MCF 10A (cell line): ENCODE data around the gene KCNF1. TPM values are rescaled to one million over a fixed set of nuclear protein-coding genes. Genes with fewer than 3 reads are reported as not detected.

Experiments used
- BruUV-seq: library from RNA; stranded (reverse); fragments of 400-500 nt; replicated peaks from 2 replicates; lab custom pipeline; 2021; lab: Mats Ljungman, UMichigan
- CTCF ChIA-PET: fragments of 300-600 bp; sonication (Branson Sonifier 250); formaldehyde crosslinking; extraction: SDS; loops from one replicate; lab custom pipeline; 2021; ENCODE audit warnings: antibody characterized with exemption, inconsistent platforms; lab: Yijun Ruan, JAX
- POLR2A ChIA-PET: fragments of 300-600, 350-650 bp; sonication (Branson Sonifier 250); formaldehyde crosslinking; extraction: SDS; loops from one replicate; lab custom pipeline; 2020; ENCODE audit warnings: antibody characterized with exemption, inconsistent platforms; lab: Yijun Ruan, JAX
- DNase-seq: peaks from one replicate; pipeline ENCODE4 v3.0.0-alpha.2; 2018; ENCODE audit not compliant: unreplicated experiment
- H3K27ac Mint-ChIP-seq: one replicate; pipeline ENCODE4 v1.8.0; 2022; ENCODE audit warnings: mild to moderate bottlenecking, low read depth, mixed read lengths; ENCODE audit not compliant: unreplicated experiment
- H3K27me3 Mint-ChIP-seq: one replicate; pipeline ENCODE4 v1.8.0; 2022; ENCODE audit warnings: mixed read lengths; ENCODE audit not compliant: insufficient read depth, unreplicated experiment
- H3K36me3 Mint-ChIP-seq: one replicate; pipeline ENCODE4 v1.8.0; 2022; ENCODE audit warnings: mild to moderate bottlenecking, moderate library complexity, mixed read lengths; ENCODE audit not compliant: insufficient read depth, unreplicated experiment
- H3K4me1 Mint-ChIP-seq: one replicate; pipeline ENCODE4 v1.8.0; 2022; ENCODE audit warnings: mixed read lengths; ENCODE audit not compliant: insufficient read depth, unreplicated experiment
- H3K4me3 Mint-ChIP-seq: one replicate; pipeline ENCODE4 v1.8.0; 2022; ENCODE audit warnings: mild to moderate bottlenecking, moderate library complexity, mixed read lengths; ENCODE audit not compliant: unreplicated experiment
- H3K9me3 Mint-ChIP-seq: one replicate; pipeline ENCODE4 v1.8.0; 2022; ENCODE audit warnings: mixed read lengths; ENCODE audit not compliant: unreplicated experiment
- CTCF ChIP-seq: fragments of 200-600 bp; IDR thresholded peaks from one replicate; pipeline ENCODE4 v1.8.0; 2022; ENCODE audit warnings: antibody characterized with exemption, mild to moderate bottlenecking; ENCODE audit not compliant: unreplicated experiment
- intact Hi-C: fragments of 100-400 bp; cut with micrococcal nuclease; formaldehyde crosslinking; loops from 2 replicates; pipeline ENCODE4 v1.14.1; 2022
- total RNA-seq: library from RNA; stranded (reverse); gene quantifications from 2 replicates; pipeline ENCODE4 v1.2.3, GENCODE V29; 2022

KCNF1 gene
- total RNA-seq, 1 experiment from 2014 or later, result not detected

GRCh38 chr2:10923008-10923375 lies 11.3 kb downstream of the KCNF1 start:
- H3K27me3 Mint-ChIP-seq, result peaks cover 42% of the 10 kb centered on the region
- no peak overlapping the region for H3K27ac Mint-ChIP-seq
- ChIA-PET POLR2A (no interaction called here), CTCF (interaction anchor here (0.7 kb wide), 1 partner anchor 33 kb away, joined by 3 read pairs; no protein-coding TSS in a partner anchor)
- intact Hi-C loops, result no loop called here
- BruUV-seq, result no TSS peak
- no peaks in the 10 kb centered on the region for H3K4me1 Mint-ChIP-seq
- no peak for DNase-seq
- no peaks in the 10 kb centered on the region for H3K9me3 Mint-ChIP-seq
- H3K36me3 Mint-ChIP-seq, result peaks cover 5% of the 10 kb centered on the region
- no peak overlapping the region for H3K4me3 Mint-ChIP-seq
- TF ChIP-seq CTCF, result no peak

- no peak overlapping the region for H3K4me3 Mint-ChIP-seq
- no TSS peak for BruUV-seq
- ChIA-PET CTCF (interaction anchor here (0.5 kb wide), 1 partner anchor 189 kb away, joined by 3 read pairs; no protein-coding TSS in a partner anchor), POLR2A (no interaction called here)
- DNase-seq, result no peak
- no peaks in the 10 kb centered on the region for H3K9me3 Mint-ChIP-seq
- no peaks in the 10 kb centered on the region for H3K4me1 Mint-ChIP-seq
- H3K27ac Mint-ChIP-seq, result no peak overlapping the region
- peaks cover 52% of the 10 kb centered on the region for H3K27me3 Mint-ChIP-seq
- H3K36me3 Mint-ChIP-seq, result peaks cover 1% of the 10 kb centered on the region
- TF ChIP-seq CTCF, result no peak
- intact Hi-C loops, result no loop called here
These were observed 12.2 kb downstream of the KCNF1 start for GRCh38 chr2:10923965-10924364.

- intact Hi-C loops, result no loop called here
- Mint-ChIP-seq H3K27ac (no peak overlapping the region), H3K4me3 (no peak overlapping the region), H3K27me3 (peaks cover 57% of the 10 kb centered on the region), H3K36me3 (no peaks in the 10 kb centered on the region), H3K9me3 (no peaks in the 10 kb centered on the region), H3K4me1 (no peaks in the 10 kb centered on the region)
- ChIA-PET CTCF (interaction anchor here (0.5 to 1.3 kb wide), 2 partner anchors 15 to 189 kb away, joined by 3 to 4 read pairs; no protein-coding TSS in a partner anchor), POLR2A (interaction anchor here (0.6 kb wide), 1 partner anchor 405 kb away, joined by 3 read pairs; no protein-coding TSS in a partner anchor)
- DNase-seq, result no peak
- BruUV-seq, result no TSS peak
- no peak for TF ChIP-seq CTCF
These were observed 12.7 kb downstream of the KCNF1 start for GRCh38 chr2:10924441-10924840.

GRCh38 chr2:10924859-10925258 lies 13.1 kb downstream of the KCNF1 start:
- CTCF ChIA-PET, result interaction anchor here (1.3 kb wide), 1 partner anchor 15 kb away, joined by 4 read pairs; no protein-coding TSS in a partner anchor
- no TSS peak for BruUV-seq
- peaks cover 61% of the 10 kb centered on the region for H3K27me3 Mint-ChIP-seq
- no peak overlapping the region for H3K27ac Mint-ChIP-seq
- TF ChIP-seq CTCF, result no peak
- no peaks in the 10 kb centered on the region for H3K9me3 Mint-ChIP-seq
- intact Hi-C loops, result no loop called here
- no peaks in the 10 kb centered on the region for H3K4me1 Mint-ChIP-seq
- no peaks in the 10 kb centered on the region for H3K36me3 Mint-ChIP-seq
- DNase-seq, result no peak
- POLR2A ChIA-PET, result interaction anchor here (0.6 kb wide), 1 partner anchor 405 kb away, joined by 3 read pairs; no protein-coding TSS in a partner anchor
- H3K4me3 Mint-ChIP-seq, result no peak overlapping the region
